ENCODE data around the gene SELENBP1.
A peak's percentile ranks its signal among the peaks of the same experiment; 100 is the strongest.
"Not testable (repeated sequence)": the region's sequence is repeated elsewhere in the genome, so short reads cannot be mapped to it uniquely, and the experiment has no call there.

Gene SELENBP1

DNA sequence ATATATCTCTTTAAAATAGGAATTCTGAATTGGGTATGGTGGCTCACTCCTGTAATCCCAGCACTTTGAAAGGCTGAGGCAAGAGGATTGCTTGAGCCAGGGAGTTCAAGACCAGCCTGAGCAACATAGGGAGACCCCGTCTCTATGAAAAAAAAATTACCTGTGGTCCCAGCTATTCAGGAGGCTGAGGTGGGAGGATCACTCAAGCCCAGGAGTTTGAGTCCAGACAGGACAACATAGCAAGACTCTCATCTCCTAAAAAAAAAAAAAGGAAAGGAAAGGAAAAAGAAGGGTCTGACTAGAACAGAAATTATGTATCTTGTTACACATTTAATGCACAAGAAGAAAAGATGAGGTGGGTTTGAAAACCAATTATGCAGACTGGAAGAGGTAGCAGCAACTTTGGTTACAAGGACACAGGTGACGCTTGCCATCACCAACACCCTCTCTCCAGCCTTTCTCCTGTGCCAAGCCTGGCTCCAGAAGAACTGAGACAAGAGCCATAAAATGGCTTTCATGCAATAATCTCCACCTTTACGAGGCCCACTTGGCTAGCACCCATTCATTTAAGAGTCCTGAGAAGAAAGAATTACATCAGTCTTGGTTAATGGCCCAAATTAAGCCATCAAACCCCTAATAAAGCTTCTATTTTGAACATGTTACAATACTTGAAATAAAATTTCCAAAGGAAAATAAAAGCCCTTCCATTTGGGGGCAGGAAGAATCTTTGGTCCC, 4.8 kb upstream of the SELENBP1 start:
- DNase-seq, result no peak

DNA sequence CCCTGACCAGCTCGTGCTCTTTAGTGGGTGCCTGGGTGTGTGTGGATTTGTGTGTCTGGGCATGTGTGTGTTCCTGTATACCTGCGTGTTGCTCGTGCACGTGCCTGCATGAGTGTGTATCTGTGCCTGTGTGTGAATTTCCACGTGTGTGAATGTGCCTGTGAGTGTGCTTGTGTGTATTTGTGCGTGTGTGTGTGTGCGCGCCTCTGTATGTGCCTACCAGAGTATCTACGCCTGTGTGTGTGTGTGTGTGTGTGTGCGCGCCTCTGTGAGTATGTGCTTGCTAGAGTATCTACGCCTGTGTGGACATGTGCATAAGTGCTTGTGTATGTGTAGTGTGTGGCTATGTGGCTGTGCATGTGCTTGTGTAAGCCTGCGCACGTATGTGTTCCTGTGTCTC, 691 bp upstream of the SELENBP1 start:
- no peak for DNase-seq

DNA sequence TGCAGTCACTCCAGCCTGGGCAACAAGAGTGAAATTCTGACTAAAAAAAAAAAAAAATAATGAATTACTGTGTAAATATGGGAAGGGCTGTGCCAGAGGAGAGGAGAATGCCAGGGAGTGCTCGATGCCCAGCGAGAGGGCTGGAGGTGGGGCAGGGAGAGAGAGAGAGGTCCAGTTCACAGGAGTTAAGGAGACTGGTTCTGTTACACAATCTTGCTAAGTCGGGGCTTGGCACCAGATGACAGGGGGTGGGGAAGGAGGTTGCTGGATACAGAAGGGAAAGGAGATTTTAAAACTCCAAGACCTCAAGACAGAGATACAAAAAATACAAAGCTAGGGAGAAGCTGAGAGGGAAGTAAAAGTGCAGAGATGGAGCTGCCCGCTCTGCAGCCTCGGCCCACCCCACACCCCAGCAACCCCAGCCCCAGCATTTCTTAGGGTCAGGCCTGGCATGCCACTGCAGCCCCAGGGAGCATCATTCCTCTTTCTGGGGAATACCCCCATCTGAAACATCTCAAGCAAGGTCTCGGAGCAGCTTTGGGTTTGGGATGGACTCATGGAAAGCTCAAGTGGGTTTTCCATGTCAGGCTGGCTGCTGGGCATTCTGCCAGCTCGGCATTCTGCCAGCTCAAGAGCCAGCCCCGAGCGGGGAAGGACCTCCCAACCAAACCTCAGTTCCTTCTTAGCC, 991 bp downstream of the SELENBP1 start:
- DNase-seq, result peak in 1 of 2 donors; percentile 4

DNA sequence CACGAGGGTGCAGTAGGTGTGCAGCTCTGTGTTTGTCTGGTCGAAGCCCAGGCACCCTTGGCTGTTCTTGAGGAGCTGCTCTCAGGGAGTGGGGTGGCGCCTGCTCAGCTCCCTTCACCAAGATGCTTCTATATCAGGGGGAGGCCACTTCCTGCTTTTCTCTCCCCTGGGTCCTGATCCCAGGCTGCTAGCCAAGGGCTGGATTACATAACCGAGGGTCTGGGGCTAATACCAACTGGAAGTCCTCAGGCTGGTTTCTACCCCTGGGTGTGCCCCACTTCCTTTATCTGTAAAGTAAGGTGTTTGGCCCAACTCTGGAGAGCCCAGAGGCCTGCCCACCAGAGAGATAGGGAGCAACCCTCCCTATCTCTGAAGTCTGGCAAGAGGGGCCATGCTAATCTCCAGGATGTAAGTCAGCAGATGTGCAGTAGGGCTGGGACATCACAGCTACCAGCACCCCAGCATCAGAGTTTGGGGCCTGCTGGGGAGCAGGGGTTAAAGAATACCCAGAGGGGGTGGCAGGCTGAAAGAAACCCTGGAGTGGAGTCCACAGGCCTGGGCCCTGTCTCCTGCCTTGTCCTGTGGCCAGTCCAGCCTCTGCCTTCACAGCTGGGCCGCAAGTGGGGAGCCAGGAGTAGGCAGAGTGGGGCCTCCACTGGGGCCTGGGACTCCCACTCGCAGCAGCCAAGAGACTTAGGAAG, 2.1 kb downstream of the SELENBP1 start:
- DNase-seq, result no peak

DNA sequence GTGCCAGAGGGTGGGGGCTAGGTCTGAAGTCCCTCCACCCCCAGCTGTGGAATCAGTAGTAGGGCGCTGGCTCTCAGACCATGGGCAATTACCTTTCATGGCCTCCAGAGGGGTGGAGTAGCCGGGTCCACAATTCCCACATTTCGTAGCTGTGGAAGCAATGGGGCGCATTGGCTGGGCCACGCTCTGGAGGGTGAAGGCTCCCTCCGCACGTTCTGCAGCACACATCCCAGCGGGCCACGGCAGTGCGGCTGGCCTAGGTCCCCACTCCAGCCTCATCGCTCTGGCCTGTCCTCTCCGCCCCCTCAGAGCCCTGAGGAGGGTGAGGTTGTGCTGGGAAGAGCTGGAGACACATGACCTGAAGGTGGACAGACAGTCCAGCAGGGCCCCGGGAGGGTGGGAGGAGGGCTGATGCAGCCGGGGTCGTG, 2.9 kb downstream of the SELENBP1 start:
- DNase-seq, result no peak

DNA sequence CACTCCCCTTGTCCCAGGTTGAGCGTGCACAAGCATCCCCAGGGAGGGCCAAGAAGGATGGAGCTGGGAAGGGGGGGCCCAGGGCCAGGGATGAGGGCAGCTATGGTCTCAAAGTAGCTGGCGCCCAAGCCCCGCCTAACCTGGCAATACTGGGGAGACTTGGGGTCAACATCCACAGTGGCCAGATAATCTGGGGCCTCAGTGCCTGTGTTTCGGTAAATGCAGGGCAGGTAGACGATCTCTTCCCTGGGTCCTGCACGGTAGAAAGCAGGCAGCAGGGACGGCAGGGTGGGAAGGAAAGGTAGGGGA, 3.2 kb downstream of the SELENBP1 start:
- DNase-seq, result no peak

DNA sequence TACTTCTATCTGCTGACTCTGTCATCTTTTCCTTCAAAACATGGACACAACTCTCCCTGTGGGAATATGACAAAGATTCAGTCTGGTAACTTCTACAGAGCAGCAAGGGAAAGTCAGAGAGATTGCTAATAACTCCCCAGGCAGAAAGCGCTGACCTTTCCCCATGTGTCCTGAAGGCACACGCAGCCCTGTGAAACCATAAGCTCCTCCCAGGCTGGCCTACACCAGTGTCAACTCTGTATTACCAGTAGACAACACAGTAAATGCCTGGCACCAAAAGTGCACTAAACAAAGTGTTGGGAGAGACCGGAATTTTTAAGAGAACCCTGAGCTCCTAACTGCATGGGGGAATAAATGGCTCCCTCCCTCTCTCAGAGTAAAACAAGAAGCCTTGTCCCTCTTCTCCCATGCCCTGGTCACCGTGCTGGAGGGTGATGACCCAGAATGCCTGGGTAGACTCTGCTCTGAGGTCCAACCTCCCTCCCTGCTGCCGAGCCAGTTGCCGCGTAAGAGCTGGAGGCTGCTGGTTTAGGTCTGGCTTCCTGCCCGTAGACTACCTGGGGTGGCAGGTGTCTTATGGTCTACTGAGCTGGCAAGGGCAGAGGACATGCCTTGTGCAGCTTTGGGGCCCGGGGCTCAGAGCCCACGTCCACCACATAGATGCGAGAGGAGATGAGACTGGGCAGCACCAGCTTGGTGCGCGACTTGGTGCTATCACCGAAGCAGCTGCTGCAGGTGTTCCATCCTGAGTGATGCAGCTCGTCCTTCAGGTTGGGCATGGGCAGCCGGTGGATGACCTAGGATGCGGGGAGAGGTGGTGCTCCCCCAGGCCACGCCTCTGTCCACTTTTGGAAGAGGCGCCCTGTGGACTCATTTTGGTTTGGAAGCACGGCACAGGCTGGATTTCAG, 3.9 kb downstream of the SELENBP1 start:
- DNase-seq, result no peak

DNA sequence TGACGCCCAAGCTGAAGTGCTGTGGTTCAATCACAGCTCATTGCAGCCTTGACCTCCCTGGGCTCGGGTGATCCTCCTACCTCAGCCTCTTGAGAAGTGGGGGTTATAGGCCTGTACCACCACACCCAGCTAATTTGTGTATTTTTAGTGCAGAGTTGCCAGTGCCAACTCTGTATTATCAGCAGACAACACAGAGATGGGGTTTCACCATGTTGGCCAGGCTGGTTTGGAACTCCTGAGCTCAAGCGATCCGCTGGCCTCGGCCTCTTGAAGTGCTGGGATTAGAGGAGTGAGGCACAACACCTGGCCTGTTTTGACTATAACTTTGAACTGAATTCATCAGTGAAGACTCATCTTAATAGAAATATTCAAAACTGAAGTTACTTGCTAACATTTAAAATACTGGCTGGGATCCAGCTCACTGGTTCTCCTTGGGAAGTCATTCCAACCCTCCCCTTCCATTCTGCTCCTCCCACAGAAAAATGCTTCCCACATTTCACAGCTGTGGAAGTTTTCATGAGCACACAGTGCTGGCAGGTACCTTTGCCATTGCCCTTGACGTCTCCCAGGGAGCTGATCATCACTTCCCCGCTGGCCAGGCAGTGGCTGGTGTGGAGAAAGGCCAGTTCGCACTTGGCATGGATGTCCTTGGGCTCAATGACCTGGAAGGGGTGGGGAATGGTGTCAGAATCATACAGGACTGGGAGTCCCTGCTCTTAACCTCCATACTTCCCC, 4.7 kb downstream of the SELENBP1 start:
- no peak for DNase-seq

DNA sequence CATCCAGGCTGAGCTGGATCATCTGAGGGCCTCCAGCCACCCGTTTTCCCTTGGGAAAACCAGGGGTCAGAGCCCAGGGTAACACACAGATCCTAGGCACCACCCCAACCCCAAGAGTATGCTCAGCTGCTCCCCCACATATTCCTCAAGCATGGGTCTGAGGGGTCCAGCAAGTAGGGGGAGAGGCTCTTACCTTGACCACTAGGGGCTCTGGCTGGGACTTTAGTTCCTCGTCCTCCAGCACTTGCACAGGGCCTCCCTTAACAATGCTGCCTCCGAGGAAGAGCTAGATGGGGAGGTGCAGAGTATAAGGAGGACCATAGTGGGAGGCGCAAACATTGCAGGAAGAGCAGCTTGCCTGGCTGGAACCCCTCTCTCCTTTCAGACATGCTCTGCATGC, 7.5 kb downstream of the SELENBP1 start:
- DNase-seq, result no peak

DNA sequence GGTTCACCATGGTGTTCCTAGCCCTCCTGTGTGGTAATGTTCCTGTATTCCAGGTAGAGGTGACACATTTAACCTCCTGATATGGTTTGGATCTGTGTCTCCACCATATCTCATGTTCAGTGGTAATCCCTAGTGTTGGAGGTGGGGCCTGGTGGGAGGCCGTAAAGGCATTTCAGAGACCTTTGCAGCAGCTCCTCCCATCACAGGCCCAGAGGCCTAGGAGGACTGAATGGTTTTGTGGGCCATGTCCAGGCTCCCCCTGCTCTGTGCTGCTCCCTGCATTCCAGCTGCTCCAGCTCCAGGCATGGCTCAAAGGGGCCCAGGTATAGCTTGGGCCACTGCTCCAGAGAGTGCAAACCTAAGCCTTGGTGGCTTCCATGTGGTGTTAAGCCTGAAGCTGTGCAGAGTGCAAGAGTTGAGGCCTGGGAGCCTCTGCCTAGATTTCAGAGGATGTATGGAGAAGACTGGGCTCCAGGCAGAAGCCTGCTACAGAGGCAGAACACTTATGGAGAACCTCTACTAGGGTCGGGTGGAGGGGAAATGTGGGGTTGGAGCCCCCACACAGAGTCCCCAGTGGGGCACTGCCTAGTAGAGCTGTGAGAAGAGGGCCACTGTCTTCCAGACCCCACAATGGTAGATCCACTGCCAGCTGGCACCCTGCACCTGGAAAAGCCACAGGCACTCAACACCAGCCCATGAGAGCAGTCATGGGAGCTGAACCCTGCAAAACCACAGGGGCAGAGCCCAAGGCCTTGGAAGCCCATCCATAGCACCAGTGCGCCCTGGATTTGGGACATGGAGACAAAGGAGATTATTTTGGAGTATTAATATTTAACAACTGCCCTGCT, 10.0 kb downstream of the SELENBP1 start:
- no peak for DNase-seq

DNA sequence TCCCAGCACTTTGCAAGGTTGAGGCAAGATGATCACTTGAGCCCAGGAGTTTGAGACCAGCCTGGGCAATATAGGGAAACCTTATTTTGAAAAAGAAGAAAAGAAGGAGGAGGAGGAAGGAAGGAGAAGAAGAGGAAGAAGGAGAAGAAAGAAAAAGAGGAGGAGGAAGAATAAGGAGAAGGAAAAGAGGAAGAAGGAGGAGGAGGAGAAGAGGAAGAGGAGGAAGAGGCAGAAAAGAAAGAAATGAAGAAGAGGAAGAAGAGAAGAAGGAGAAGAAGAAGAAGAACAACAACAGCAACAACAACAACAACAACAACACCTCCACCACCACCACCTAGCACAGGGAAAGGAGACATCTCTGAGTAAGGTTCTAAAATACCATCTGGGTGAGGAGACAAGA, 10.6 kb downstream of the SELENBP1 start:
- no peak for DNase-seq

DNA sequence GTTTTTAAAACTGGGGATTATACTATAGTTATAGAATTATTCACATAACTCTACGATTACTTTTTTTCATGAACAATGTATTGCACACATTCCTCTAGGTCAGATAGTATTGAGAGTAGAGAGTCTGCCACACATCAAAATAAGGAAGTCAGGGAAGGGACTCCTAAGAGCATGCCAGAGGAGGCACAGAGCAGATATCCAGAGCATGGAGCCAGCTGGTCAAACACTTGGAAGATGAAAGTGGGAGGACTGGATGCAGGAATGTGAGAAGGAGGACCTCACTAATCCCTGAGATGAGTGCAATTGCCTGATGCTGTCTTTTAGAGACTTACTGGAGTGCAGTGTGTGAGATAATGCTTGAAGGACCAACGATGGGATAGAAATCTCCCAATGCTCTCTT, 15.8 kb downstream of the SELENBP1 start:
- DNase-seq, result no peak

DNA sequence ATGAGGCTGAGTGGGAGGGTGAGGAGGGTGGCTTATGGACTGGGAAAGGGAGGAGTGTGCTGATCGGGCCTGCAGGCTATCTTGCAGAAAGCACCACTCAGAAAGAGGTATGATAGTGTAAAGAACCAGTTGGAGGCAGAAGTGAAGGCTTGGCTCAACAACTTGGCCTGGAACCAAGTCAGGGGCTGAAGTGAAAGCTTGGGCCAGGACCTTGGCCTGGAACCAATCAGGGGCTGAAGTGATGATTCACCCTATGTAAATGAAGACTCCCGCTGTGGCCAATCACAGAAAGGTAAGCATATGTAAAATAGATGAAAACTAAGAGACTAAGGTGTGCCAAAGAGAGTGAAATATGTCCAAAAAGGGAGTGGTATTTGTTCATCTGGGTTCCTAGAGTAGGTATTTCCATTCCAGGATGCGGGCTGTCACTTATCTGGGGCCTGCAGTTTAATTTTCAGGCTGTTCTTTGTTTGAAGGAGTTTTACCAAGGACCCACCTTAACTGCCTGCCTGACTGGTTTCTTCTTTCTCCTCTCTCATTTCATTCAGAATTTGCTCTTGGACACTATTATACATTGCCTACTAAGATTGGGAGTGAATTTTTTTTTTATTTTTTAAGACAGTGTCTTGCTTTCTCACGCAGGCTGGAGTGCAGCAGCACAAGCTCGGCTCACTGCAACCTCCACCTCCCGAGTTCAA, 20.3 kb downstream of the SELENBP1 start:
- no peak for DNase-seq

DNA sequence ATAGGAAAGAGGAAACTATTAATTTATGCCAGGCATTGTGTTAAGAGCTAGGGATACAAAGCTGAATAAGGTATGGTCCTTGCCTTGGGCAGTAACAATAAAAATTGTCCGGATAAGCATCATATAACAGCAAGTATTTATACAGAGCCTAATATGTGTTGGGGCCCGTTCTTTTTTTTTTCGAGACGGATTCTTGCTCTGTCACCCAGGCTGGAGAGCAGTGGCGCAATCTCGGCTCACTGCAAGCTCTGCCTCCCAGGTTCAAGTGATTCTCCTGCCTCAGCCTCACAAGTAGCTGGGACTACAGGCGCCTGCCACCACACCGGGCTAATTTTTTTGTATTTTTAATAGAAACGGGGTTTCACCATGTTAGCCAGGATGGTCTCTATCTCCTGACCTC, 22.2 kb downstream of the SELENBP1 start:
- DNase-seq, result not testable (repeated sequence)

DNA sequence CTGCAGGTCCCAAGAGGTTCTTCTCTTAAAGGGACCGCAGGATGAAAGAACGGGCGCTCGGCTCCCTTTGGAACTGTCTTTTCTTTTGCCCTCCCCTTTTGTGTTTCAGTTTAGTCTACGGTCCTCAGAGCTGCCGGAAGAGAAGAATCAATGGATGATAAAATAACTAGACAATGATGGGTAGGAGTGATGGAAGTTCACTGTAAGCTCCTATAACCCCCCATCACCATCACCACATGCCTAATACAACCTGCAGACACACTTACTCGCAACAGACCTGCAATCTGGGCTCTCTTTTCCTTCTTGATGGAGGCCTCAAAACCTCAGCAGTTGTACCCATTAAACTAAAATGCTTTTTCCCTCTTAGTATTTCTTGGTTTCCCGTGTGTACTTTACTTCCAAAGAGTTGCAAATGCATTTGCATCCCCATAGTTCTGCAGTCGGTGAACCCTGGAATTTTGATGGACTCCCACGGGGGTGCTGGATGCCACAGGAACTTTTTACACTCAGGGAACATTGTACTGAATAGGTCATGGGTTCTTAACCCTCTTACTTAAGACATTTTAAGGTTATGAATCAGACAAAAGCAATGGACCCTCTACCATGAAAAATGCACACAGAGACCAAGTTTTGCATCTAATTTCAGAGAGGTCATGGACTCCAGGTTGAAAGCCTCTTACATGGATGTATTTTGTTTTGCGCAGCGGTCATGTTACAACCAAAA, 24.8 kb downstream of the SELENBP1 start:
- no peak for DNase-seq

DNA sequence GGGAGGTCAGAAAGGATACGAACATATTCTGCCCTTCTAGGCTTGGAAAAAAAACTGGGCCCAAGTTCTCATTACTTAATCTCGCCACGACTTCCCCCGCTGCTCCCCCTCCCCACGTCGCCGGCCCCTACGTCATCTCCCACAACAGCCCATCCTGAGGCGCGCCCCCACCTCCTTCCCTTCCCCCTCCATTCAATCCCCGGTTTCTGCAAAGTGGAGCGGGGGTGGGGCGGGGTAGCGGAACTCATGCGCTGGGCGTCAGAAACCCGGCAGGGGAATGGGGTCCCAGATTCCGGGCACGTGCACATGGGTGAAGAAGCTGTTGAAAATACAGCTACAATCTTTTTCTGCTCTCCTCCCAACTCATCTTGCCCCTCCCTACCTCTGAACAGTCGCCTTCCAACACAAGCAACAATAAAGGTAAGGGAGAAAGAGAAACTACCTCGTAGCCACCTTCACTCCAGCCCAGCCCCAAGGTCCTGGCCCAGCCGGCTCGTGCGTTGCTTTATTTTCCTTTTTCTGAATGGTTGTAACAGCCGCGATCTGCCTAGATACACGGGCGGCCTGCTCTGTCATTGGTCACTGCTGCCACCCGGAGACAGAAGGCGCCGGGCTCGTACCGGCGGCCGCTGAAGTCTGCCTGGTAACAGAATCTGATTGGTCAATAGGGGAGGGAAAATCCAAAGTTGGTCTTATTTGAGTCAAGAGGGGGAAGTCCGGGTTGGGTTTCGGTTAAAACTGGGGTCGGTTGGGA, 25.6 kb downstream of the SELENBP1 start, which contains the start of gene RFX5:
TSS of gene RFX5 (minus strand) at position 484 of the 754 bp plus-strand sequence. CDS start 932 bp downstream, outside the sequence.
- peak; percentile 98 to 99 for DNase-seq

DNA sequence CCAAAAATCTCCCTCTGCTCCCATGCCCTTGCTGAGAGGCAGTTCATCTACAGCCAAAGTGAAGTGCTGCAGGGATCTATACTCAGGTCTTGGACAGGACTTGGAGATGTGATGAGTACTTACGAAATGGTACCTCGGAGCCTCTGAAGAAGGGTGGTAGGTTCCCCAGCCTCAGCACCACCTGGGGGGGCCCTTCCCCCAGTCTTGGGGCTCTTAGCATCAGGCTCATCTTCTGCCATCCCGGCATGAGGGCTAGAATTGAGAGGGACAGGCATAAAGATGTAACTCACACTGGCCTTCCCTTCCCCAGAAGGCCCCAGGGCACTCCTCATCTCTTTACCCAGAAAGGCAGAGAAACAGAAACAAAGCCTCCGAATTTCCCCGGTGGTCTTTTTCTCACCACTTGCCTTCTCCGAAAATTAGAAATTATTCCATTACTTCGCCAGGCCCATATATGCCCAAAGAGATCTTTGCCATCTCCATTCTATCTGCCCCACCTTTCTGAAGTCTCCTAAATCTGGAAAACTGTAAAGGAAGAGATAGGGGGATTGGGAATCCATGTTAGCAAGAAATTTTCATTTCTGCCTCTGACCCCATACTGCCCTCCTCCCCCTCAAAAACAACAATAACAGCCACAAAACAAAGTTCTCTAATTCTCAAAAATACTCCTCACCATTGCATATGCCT, 26.3 kb downstream of the SELENBP1 start:
- no peak for DNase-seq

DNA sequence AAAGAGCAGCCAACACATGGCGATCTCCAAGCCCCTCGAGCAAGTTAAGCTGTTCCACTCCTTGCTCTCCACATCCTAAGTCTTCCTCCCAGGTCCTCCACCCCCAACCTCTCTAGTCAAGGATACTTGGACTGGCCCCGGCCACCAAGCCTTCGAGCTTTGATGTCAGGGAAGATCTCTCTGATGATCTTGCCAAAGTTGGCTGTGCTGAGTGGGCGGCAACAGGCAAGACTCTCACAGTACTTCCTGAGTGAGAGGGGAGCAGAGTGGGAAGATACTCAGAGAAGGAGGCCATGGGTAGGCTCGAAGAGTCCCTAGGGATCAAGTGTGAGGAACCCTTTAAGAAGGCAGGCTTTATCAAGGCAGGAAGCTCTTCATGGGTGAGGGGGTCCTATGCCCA, 28.2 kb downstream of the SELENBP1 start:
- peak; percentile 21 to 59 for DNase-seq

Measured in inflammatory macrophage treated with lipopolysaccharide for 1 hour (primary cell).